Naive thymus-derived CD4-positive, alpha-beta T cell (primary cell): ENCODE measurements around the gene LCMT2. TPM values are rescaled to one million over a fixed set of nuclear protein-coding genes. Genes with fewer than 3 reads are reported as not detected.

ENCODE experiments used
- ATAC-seq: fragments of 150-1000 bp; cut with Tn5 transposase; 2 replicates; pipeline ENCODE4 v1.10.0; 2021; ENCODE audit warnings: mild to moderate bottlenecking, moderate library complexity
- CTCF ChIA-PET: fragments of 350-600 bp; sonication (Branson Sonifier 250); formaldehyde crosslinking; loops from one replicate; lab custom pipeline; 2021; ENCODE audit warnings: antibody characterized with exemption; lab: Charles Lee
- POLR2A ChIA-PET: fragments of 350-600 bp; sonication (Branson Sonifier 250); formaldehyde crosslinking; loops from one replicate; lab custom pipeline; 2021; ENCODE audit warnings: antibody characterized with exemption, inconsistent platforms; lab: Charles Lee
- DNase-seq, 9 donors: peaks; one replicate each; pipeline versions ENCODE4 v3.0.0 to v3.0.0-alpha.2; 2020 to 2022; ENCODE audit warnings: mixed read lengths in 1 of 9
- H3K27ac ChIP-seq: one replicate; pipeline ENCODE4 v1.7.0; 2013; ENCODE audit warnings: mild to moderate bottlenecking, low read depth, low read length, moderate library complexity
- H3K27me3 ChIP-seq, 2 donors: one replicate each; pipeline ENCODE4 v1.7.0; 2013; ENCODE audit warnings: low read length in 2 of 2, mild to moderate bottlenecking in 2 of 2, moderate library complexity in 2 of 2; ENCODE audit not compliant: control insufficient read depth in 2 of 2, insufficient read depth in 2 of 2
- H3K36me3 ChIP-seq, 3 experiments: 1 replicate in 2 of 3; 2 replicates in 1 of 3; pipeline ENCODE4 v1.7.0; 2013; ENCODE audit warnings: low read length in 3 of 3, mild to moderate bottlenecking in 3 of 3, moderate library complexity in 1 of 3; ENCODE audit not compliant: insufficient read depth in 3 of 3, control insufficient read depth in 2 of 3
- H3K4me1 ChIP-seq, 2 donors: one replicate each; pipeline ENCODE4 v1.7.0; 2013; ENCODE audit warnings: low read length in 2 of 2, mild to moderate bottlenecking in 2 of 2, moderate library complexity in 1 of 2; ENCODE audit not compliant: control insufficient read depth in 2 of 2, insufficient read depth in 2 of 2
- H3K4me3 ChIP-seq: 2 replicates; pipeline ENCODE4 v1.7.0; 2013; ENCODE audit warnings: mild to moderate bottlenecking, low read length
- H3K9me3 ChIP-seq, 3 experiments: 1 replicate in 2 of 3; 2 replicates in 1 of 3; pipeline ENCODE4 v1.7.0; 2013; ENCODE audit warnings: low read length in 3 of 3; ENCODE audit not compliant: control insufficient read depth in 2 of 3
- H3K27ac Mint-ChIP-seq, 9 donors: one replicate each; pipeline ENCODE4 v1.8.0; 2020 to 2022; ENCODE audit warnings: mixed read lengths in 9 of 9, mild to moderate bottlenecking in 8 of 9, moderate library complexity in 5 of 9, inconsistent platforms in 2 of 9
- H3K27me3 Mint-ChIP-seq, 5 donors: one replicate each; pipeline ENCODE4 v1.8.0; 2021 to 2022; ENCODE audit warnings: mixed read lengths in 5 of 5, mild to moderate bottlenecking in 1 of 5
- H3K36me3 Mint-ChIP-seq, 5 donors: one replicate each; pipeline ENCODE4 v1.8.0; 2020 to 2022; ENCODE audit warnings: mixed read lengths in 5 of 5, mild to moderate bottlenecking in 3 of 5, inconsistent platforms in 1 of 5
- H3K4me1 Mint-ChIP-seq, 7 donors: one replicate each; pipeline ENCODE4 v1.8.0; 2020 to 2022; ENCODE audit warnings: mixed read lengths in 7 of 7, mild to moderate bottlenecking in 3 of 7, inconsistent platforms in 1 of 7
- H3K4me3 Mint-ChIP-seq, 10 donors: one replicate each; pipeline ENCODE4 v1.8.0; 2020 to 2022; ENCODE audit warnings: mild to moderate bottlenecking in 10 of 10, mixed read lengths in 10 of 10, moderate library complexity in 6 of 10, inconsistent platforms in 2 of 10
- H3K9me3 Mint-ChIP-seq, 11 donors: one replicate each; pipeline ENCODE4 v1.8.0; 2020 to 2022; ENCODE audit warnings: mixed read lengths in 11 of 11, mild to moderate bottlenecking in 4 of 11, inconsistent platforms in 1 of 11, moderate library complexity in 1 of 11
- intact Hi-C, 2 donors: fragments of 100-400 bp; cut with micrococcal nuclease; formaldehyde crosslinking; loops; one replicate each; pipeline ENCODE4 v1.15.1; 2023
- polyA plus RNA-seq, 2 donors: library from polyadenylated mRNA; unstranded; fragments of 300-500 nt; fragmentation: Illumina TruSeq; gene quantifications; one replicate each; pipeline ENCODE4 v1.2.3, GENCODE V29; 2021
- total RNA-seq, 6 experiments: library from RNA in 5 of 6; stranded (reverse) in 5 of 6; gene quantifications; 1 replicate in 5 of 6; 2 replicates in 1 of 6; pipeline ENCODE4 v1.2.3 and lab custom pipeline; 2021 to 2026

Gene LCMT2
- total and polyA plus RNA-seq, 7 experiments from 2014 or later: 2.9 to 19.1 (median 10.6) TPM

- Histone ChIP-seq H3K4me3 (no peak overlapping the region), H3K9me3 (no peaks in the 10 kb centered on the region), H3K27me3 (no peaks in the 10 kb centered on the region), H3K36me3 (no peaks in the 10 kb centered on the region), H3K27ac (no peak overlapping the region), H3K4me1 (no peaks in the 10 kb centered on the region)
- ATAC-seq: peak; percentile 88
- Mint-ChIP-seq H3K36me3 (no peaks in the 10 kb centered on the region), H3K4me1 (peaks cover 0 to 9% (median 4%) of the 10 kb centered on the region in 7 donors), H3K27me3 (peaks cover 0 to 11% (median 5%) of the 10 kb centered on the region in 5 donors), H3K4me3 (no peak overlapping the region), H3K27ac (peak overlapping the region in 1 of 9 donors; percentile 25), H3K9me3 (no peaks in the 10 kb centered on the region)
- intact Hi-C loops: loop anchor here (1.0 to 2.0 kb wide), 3 partner anchors 45 to 98 kb away; partner anchors contain the start of gene LCMT2 (in 1 of the 2)
- DNase-seq: peak in 7 of 9 donors; percentile 32 to 68 (median 61)
- ChIA-PET POLR2A (no interaction called here), CTCF (interaction anchor here (0.5 to 5.0 kb wide), 13 partner anchors 9 to 679 kb away, joined by 3 to 49 read pairs (median 3); no protein-coding TSS in a partner anchor)
These were observed 44.8 kb downstream of the LCMT2 start for GRCh38 chr15:43285609-43286037.

GRCh38 chr15:43283526-43283925 is 46.8 kb downstream of the LCMT2 start:
- Histone ChIP-seq H3K9me3 (no peaks in the 10 kb centered on the region), H3K36me3 (no peaks in the 10 kb centered on the region), H3K27me3 (no peaks in the 10 kb centered on the region), H3K4me1 (no peaks in the 10 kb centered on the region), H3K27ac (no peak overlapping the region), H3K4me3 (no peak overlapping the region)
- ChIA-PET CTCF (interaction anchor here (0.7 to 5.0 kb wide), 3 partner anchors 8 to 296 kb away, joined by 3 to 49 read pairs (median 3); no protein-coding TSS in a partner anchor), POLR2A (no interaction called here)
- Mint-ChIP-seq H3K4me1 (peaks cover 0 to 9% (median 4%) of the 10 kb centered on the region in 7 donors), H3K9me3 (no peaks in the 10 kb centered on the region), H3K27me3 (peaks cover 0 to 10% (median 5%) of the 10 kb centered on the region in 5 donors), H3K4me3 (no peak overlapping the region), H3K27ac (no peak overlapping the region), H3K36me3 (no peaks in the 10 kb centered on the region)
- intact Hi-C loops: no loop called here
- DNase-seq (no peak), ATAC-seq (no peak)

DNA sequence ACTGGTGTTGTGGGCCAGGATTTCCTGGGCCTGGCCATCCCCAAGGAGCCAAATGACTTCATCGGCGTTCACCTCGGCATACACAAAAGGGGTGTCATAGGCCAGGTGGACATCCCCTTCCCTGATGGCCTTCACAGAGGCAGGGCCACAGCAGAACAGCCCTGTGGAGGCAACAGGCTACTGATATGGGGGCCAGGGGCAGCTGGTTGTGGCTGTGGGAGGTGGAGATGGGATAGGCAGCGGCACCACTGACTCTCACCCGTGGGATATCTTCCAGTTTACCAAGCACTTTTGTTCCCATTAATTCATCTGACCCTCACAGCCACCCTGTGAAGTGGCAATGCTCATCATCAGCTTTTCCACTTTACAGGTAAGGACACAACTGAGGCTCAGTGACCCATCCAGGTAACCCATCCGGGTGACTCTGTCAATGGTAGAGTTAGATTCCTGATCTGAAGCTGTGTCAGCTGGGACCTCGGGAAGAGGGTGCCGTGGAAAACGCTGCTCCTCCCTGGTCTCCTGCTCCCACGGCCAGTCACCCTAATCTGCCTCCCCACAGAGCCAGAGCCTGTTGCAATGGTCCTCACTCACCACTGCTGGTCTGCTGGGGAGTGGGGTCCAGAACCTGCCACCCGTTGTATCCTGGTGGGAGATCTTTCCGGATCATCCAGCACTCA is 48.3 kb downstream of the LCMT2 start:
- Mint-ChIP-seq H3K36me3 (no peaks in the 10 kb centered on the region), H3K27me3 (peaks cover 0 to 4% (median 0%) of the 10 kb centered on the region in 5 donors), H3K4me1 (peaks cover 0 to 9% (median 4%) of the 10 kb centered on the region in 7 donors), H3K9me3 (no peaks in the 10 kb centered on the region), H3K4me3 (no peak overlapping the region), H3K27ac (no peak overlapping the region)
- H3K27me3 ChIP-seq: no peaks in the 10 kb centered on the region
- no peak overlapping the region for H3K27ac ChIP-seq
- ATAC-seq (no peak), DNase-seq (no peak)
- intact Hi-C loops: loop anchor here in 1 of 2 donors (1.0 kb wide), 1 partner anchor 57 kb away; no protein-coding TSS in a partner anchor
- H3K4me1 ChIP-seq: no peaks in the 10 kb centered on the region
- H3K9me3 ChIP-seq: no peaks in the 10 kb centered on the region
- ChIA-PET POLR2A (no interaction called here), CTCF (interaction anchor here (1.1 kb wide), 1 partner anchor 56 kb away, joined by 3 read pairs; no protein-coding TSS in a partner anchor)
- H3K36me3 ChIP-seq: no peaks in the 10 kb centered on the region
- H3K4me3 ChIP-seq: no peak overlapping the region

GRCh38 chr15:43280996-43281395 is 49.4 kb downstream of the LCMT2 start:
- Histone ChIP-seq H3K27ac (no peak overlapping the region), H3K9me3 (no peaks in the 10 kb centered on the region), H3K36me3 (no peaks in the 10 kb centered on the region), H3K4me1 (no peaks in the 10 kb centered on the region), H3K4me3 (no peak overlapping the region), H3K27me3 (no peaks in the 10 kb centered on the region)
- Mint-ChIP-seq H3K4me3 (no peak overlapping the region), H3K9me3 (no peaks in the 10 kb centered on the region), H3K27ac (no peak overlapping the region), H3K27me3 (peaks cover 0 to 4% (median 0%) of the 10 kb centered on the region in 5 donors), H3K36me3 (no peaks in the 10 kb centered on the region), H3K4me1 (peaks cover 0 to 9% (median 4%) of the 10 kb centered on the region in 7 donors)
- ATAC-seq: no peak
- CTCF ChIA-PET: no interaction called here
- POLR2A ChIA-PET: no interaction called here
- intact Hi-C loops: loop anchor here in 1 of 2 donors (1.0 kb wide), 1 partner anchor 56 kb away; no protein-coding TSS in a partner anchor
- no peak for DNase-seq

DNA sequence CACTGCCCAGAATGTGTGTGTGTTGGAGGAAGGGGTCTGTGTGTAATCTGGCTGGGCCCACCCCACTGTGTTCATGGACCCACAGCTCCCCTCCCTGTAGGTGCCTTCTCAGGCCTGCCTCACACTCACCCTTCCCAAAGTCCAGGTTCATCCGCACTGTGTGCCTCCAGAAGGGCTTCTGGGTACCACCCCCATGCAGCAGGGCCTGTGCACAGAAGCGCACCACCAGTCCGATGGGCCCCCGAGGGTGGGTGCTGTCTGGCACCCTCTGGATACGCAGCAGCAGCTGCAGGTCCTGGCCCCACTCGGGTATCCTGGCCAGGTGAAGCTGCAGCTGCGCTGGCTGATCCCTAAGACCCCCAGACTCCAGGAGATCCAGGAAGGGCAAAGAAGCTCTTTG is 50.9 kb downstream of the LCMT2 start:
- H3K9me3 Mint-ChIP-seq: no peaks in the 10 kb centered on the region
- no peak overlapping the region for H3K4me3 Mint-ChIP-seq
- no peak overlapping the region for H3K27ac Mint-ChIP-seq
- no peak overlapping the region for H3K4me3 ChIP-seq
- intact Hi-C loops: no loop called here
- H3K36me3 Mint-ChIP-seq: no peaks in the 10 kb centered on the region
- H3K4me1 ChIP-seq: no peaks in the 10 kb centered on the region
- no peak for DNase-seq
- no peak overlapping the region for H3K27ac ChIP-seq
- no peak for ATAC-seq
- CTCF ChIA-PET: no interaction called here
- peaks cover 0 to 5% (median 0%) of the 10 kb centered on the region in 7 donors for H3K4me1 Mint-ChIP-seq
- POLR2A ChIA-PET: no interaction called here
- H3K36me3 ChIP-seq: no peaks in the 10 kb centered on the region
- peaks cover 0 to 9% (median 2%) of the 10 kb centered on the region in 5 donors for H3K27me3 Mint-ChIP-seq
- no peaks in the 10 kb centered on the region for H3K27me3 ChIP-seq
- no peaks in the 10 kb centered on the region for H3K9me3 ChIP-seq

DNA sequence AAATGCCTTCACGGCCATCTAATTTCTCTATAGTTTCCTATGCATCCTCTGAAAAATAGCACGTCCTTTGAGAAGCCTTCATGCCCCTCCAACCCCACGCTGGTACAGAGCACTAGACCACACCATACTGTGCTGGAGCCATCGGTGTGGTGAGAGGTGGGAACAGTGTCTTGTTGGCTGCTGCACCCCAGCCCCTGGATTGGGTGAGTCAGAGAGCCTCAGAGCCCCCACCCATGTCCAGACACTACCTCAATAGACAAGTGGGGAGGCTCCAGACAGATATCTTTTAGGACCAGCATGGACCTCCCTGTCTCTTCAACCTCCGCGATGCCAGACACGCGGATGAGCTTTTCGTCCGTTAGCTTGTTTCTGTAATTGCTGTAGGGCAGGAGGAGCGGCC is 51.5 kb downstream of the LCMT2 start:
- H3K9me3 ChIP-seq: no peaks in the 10 kb centered on the region
- CTCF ChIA-PET: no interaction called here
- peaks cover 0 to 13% (median 2%) of the 10 kb centered on the region in 5 donors for H3K27me3 Mint-ChIP-seq
- H3K27ac Mint-ChIP-seq: no peak overlapping the region
- H3K36me3 Mint-ChIP-seq: no peaks in the 10 kb centered on the region
- H3K27ac ChIP-seq: no peak overlapping the region
- POLR2A ChIA-PET: no interaction called here
- H3K4me3 Mint-ChIP-seq: no peak overlapping the region
- H3K36me3 ChIP-seq: no peaks in the 10 kb centered on the region
- H3K4me3 ChIP-seq: no peak overlapping the region
- ATAC-seq (no peak), DNase-seq (no peak)
- no peaks in the 10 kb centered on the region for H3K4me1 ChIP-seq
- peaks cover 0 to 1% (median 0%) of the 10 kb centered on the region in 7 donors for H3K4me1 Mint-ChIP-seq
- H3K27me3 ChIP-seq: no peaks in the 10 kb centered on the region
- no peaks in the 10 kb centered on the region for H3K9me3 Mint-ChIP-seq
- intact Hi-C loops: no loop called here
